HG03060 (cell line): ENCODE measurements around the gene MED9.

Source experiments
- ATAC-seq: cut with Tn5 transposase; IDR thresholded peaks from one replicate; pipeline ENCODE4 v1.9.1; 2021; ENCODE audit warnings: low read depth, moderate number of reproducible peaks; ENCODE audit not compliant: unreplicated experiment

MED9 gene

GRCh38 chr17:17531156-17531555 lies 54.4 kb downstream of the MED9 start:
- no peak for ATAC-seq

- ATAC-seq = no peak
These were observed 56.2 kb downstream of the MED9 start for GRCh38 chr17:17532991-17533390.

GRCh38 chr17:17533901-17534441 lies 57.2 kb downstream of the MED9 start:
- ATAC-seq = no peak

- no peak for ATAC-seq
These were observed 59.2 kb downstream of the MED9 start for GRCh38 chr17:17535957-17536356.

GRCh38 chr17:17536702-17537101 lies 59.9 kb downstream of the MED9 start:
- ATAC-seq = no peak

- no peak for ATAC-seq
These were observed 60.7 kb downstream of the MED9 start for GRCh38 chr17:17537311-17538099.

- ATAC-seq = no peak
These were observed 61.9 kb downstream of the MED9 start for GRCh38 chr17:17538417-17539391.

GRCh38 chr17:17539591-17539990 lies 62.8 kb downstream of the MED9 start:
- ATAC-seq = no peak

- ATAC-seq = no peak
These were observed 63.6 kb downstream of the MED9 start for GRCh38 chr17:17540278-17540906.

GRCh38 chr17:17540935-17541639 lies 64.3 kb downstream of the MED9 start:
- no peak for ATAC-seq

GRCh38 chr17:17541640-17542001 lies 64.8 kb downstream of the MED9 start:
- ATAC-seq = no peak
